ENCODE measurements around the gene DHCR24.

The DHCR24 gene

DNA sequence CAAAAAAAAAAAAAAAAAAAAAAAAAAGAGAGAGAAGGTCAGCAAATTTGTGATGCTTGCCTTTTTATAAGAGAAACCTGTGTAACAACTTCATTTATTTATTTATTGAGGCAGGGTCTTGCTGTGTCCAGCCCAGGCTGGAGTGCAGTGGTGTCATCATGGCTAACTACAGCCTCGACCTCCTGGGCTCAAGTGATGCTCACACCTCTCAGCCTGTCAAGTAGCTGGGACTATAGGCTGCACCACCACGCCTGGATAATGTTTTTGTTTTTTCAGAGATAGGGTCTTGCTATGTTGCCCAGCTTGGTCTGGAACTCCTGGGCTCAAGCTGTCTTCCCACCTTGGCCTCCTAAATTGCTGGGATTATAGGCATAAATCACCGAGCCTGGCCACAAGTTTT lies 42.4 kb downstream of the DHCR24 start:
- DNase-seq, result no peak

DNA sequence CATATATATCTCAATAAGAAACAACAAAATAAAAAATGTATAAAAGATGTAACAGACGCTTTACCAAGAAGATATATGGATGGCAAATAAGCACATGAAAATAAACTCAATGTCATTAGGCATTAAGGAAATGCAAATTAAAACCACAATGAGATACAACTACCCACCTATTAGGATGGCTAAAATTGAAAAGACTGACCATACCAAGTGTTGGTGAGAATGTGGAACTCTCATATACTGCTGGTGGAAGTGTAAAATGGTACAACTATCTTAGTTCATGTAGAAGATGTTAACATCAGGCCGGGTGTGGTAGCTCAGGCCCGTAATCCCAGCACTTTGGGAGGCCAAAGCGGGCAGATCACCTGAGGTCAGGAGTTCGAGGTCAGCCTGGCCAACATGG lies 43.5 kb downstream of the DHCR24 start:
- no peak for DNase-seq

DNA sequence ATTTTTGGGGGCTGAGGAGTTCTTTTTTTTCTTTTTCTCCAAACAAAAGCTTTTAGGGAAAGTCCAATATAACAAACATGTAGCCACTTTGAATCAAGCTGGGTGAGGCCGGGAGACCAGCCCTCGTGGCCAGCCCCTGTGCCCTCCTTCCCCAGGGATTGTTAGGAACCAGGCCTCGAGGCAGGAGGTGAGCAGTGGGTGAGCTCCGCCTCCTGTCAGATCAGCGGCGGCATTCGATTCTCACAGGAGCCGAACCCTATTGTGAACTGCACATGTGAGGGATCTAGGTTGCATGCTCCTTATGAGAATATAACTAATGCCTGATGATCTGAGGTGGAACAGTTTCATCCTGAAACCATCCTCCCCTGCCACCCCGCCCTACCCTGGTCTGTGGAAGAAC lies 44.0 kb downstream of the DHCR24 start:
- DNase-seq, result no peak

- no peak for DNase-seq
Observed at GRCh38 chr1:54842206-54842915, 44.6 kb downstream of the DHCR24 start.

DNA sequence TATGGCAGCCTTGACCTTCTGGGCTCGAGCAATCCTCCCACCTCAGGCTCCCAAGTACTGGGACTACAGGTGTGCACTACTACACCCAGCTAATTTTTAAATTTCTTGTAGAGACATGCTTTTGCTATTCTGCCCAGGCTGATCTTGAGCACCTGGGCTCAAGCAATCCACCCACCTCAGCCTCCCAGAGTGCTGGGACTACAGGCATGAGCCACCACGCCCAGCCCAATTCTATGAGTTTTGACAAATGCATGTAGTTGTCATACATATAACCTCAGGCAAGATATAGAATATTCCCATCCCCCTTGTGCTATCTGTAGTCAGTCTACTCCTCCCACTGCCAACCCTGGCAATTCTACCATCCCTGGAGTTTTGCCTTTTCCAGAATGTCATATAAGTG lies 47.2 kb downstream of the DHCR24 start:
- no peak for DNase-seq

- no peak for DNase-seq
Observed at GRCh38 chr1:54838565-54839180, 48.3 kb downstream of the DHCR24 start.

- DNase-seq, result no peak
Observed at GRCh38 chr1:54837002-54837853, 49.8 kb downstream of the DHCR24 start.

- DNase-seq, result no peak
Observed at GRCh38 chr1:54836594-54836993, 50.4 kb downstream of the DHCR24 start.

DNA sequence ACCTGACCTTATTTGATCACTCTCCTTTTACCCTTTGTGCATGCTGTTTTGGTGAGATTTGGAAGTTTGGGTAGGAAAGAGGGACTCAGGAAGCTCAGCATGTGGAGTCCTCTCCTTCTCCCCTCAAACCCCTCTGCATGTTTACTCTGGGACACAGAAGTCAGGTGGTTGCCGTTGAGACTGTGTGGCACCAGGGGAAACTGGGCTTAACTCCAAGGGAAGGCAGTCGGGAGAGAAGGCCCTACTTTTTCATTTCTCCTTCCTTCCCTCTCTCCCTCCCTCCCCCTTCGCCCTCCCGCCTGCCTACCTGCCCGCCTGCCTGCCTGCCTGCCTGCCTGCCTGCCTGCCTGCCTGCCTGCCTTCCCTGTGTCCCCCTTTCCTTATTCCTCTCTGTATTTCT lies 51.0 kb downstream of the DHCR24 start:
- no peak for DNase-seq

GRCh38 chr1:54835131-54835898 lies 51.7 kb downstream of the DHCR24 start:
- DNase-seq, result no peak

DNA sequence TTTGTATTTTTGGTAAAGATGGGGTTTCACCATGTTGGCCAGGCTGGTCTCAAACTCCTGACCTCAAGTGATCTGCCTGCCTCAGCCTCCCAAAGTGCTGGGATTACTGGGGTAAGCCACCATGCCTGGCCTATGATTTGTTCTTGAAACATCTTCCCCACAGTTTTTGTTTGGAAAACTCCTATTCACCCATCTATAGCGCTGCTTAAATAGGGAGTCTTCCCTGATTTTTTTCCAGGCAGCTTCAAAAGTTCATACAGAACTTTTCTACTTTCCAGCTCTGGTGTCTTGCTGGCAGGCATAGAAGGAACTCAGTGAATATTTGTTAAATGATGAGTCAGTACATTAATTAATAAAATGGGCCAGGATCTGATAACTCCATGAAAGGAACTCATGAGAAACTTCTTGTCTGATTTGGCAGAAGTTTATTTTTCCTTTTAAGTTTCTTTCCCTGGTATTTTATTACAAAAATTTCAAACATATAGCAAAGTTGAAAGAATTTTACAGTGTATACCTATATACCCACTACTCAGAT lies 52.9 kb downstream of the DHCR24 start:
- no peak for DNase-seq

DNA sequence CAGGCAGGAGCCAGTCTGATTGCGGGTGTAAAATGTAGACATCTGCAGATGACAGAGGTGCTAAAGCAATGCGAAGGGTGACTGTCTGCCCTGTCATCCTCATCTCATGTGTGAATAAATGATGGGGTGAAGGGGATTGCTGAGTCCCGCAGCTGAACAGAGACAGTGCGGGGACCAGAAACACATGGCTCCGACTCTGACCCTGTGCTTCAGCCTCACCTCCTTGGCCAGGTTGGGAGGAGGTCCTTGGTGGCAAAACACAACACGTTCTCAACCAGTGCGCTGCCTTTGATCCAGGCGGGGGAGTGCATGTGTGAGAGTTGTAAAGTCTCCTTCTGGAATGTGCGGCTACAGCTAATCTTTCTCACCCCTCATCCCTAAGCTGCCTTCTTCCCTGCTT lies 53.9 kb downstream of the DHCR24 start:
- DNase-seq, result no peak

GRCh38 chr1:54826226-54826816 lies 60.7 kb downstream of the DHCR24 start:
- no peak for DNase-seq

DNA sequence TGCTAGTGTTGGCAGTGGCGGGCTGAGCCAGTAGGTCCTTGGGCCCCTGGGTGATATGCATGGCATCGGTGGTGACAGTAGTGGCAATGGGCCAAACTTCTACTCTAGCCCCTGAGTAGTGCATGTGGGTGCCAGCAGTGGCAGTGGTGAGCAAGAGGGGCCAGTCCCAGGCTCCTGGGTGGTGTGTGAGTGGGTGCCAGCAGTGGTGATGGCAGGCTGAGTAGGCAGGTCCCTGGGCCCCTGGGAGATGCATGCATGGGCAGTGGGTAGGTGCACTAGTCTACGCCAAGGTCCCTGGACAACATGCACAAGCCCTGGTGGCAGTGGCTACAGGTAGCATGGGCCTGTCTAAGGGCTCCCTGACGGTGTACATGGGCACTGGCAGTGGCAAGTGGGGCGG lies 61.3 kb downstream of the DHCR24 start:
- no peak for DNase-seq

- DNase-seq, result no peak
Observed at GRCh38 chr1:54823670-54824069, 63.3 kb downstream of the DHCR24 start.

GRCh38 chr1:54819733-54820132 lies 67.3 kb downstream of the DHCR24 start:
- DNase-seq, result no peak

GRCh38 chr1:54819195-54819536 lies 67.8 kb downstream of the DHCR24 start:
- no peak for DNase-seq

DNA sequence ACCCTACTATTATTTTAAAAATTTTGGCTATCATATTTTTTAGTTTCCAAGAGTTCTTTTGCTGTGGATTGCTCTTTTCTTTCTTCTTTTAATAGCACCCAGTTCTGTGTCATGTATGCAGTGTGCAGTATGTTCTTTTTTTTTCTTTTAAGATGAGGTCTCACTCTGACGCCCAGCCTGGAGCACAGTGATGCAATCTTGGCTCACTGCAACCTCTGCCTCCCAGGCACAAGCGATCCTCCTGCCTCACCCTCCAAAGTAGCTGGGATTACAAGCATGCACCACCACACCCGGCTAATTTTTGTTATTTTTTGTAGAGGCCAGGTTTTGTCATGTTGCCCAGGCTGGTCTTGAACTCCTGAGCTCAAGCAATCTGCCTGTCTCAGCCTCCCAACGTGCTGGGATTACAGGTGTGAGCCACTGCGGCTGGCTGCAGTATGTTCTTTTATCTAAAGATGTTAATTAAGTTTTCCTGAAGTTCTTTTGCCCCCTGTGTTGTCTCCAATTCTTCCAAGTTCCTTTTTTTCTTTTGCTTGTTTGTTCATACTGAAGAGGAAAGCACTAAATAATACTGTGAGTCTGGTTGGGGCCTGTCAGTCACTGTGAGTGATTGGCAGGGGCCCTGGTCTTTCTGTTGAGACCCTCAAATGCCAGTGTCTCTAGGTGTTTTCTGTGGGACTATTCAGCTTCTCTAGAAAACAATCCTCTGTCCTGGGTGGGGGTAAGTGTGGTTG lies 68.4 kb downstream of the DHCR24 start:
- no peak for DNase-seq

DNA sequence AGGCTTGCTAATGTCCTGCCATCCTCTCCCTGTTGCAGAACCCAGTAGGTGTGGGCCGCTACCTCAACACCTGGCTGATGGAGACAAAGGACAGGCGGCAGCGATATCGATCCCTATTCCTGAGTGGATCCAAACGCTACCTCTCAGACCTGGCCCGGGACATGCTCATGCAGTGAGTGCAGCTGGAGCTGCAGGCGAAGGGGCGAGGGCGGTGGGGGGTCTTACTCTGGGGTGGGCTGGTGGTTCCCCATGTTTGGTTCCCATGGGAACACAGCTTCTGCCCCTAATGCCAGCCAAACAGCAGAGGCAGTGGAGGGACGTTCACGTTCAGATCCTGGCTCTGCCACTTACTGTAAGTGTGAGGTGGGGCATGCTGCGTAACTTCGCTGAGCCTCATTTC lies 70.0 kb downstream of the DHCR24 start:
- DNase-seq, result no peak

DNA sequence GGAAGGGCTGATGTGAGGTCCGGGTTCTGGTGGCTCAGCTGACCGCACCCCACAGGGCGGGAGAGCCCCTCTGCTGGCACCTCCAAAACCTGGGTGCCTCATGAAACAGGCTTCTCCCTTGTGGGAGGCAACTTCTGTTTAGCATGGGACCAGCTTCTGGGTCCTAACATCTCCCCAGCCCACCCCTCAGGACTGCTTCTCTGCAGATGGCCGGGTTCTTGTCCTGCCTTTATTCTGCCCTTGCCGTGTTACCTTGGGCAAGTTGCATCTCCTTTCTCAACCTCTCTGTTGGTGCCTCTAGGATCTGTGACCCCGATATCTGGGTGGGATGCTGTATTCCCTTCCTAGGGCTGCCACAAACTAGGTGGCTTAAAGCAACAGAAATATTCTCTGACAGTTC lies 70.9 kb downstream of the DHCR24 start:
- no peak for DNase-seq

GRCh38 chr1:54815086-54815876 lies 71.7 kb downstream of the DHCR24 start:
- DNase-seq, result no peak
